Hematopoietic multipotent progenitor cell treated with erythropoietin and hydrocortisone succinate and interleukin-3 and kit ligand, for 4 days (in vitro differentiated cells): ENCODE results near the gene RPL38.

Source experiments
- DNase-seq: peaks from one replicate; pipeline ENCODE4 v3.0.0-alpha.2; 2015

RPL38 gene

DNA sequence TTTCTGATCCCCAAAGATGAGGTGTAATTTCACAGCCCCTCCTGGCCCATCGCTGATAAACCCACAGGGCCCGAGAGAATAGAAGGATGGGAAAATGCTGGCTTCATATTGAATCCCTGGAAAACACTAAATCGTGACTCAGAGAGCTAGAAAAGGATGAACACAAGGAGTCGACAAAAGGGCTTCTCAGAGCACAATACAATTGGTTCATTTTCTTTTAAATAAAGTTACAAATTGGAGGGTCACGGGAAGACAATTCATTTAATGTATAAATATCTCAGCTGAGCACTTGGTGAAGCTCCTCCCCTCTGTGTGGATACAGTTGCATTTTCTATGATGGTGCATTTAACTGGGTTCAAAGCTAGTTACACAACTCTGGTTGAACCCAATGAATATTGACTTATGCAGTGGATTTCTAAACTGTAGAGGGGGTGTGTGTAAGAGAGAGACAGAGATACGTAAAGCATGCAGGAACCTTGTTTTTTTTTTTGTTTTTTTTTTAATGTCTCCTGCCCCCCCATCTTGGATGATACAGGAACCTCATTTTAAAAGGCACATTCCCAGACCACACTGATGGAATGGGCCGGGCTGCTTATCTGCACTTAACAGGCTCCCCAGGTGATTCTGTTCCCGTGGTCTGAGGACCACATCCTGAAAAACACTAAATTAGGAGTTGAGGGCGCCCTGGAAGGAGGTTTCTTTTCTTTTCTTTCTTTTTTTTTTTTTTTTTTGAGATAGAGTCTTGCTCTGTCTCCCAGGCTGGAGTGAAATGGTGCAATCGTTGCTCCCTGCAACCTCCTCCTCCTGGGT is 24.0 kb downstream of the RPL38 start:
- DNase-seq, result no peak

DNA sequence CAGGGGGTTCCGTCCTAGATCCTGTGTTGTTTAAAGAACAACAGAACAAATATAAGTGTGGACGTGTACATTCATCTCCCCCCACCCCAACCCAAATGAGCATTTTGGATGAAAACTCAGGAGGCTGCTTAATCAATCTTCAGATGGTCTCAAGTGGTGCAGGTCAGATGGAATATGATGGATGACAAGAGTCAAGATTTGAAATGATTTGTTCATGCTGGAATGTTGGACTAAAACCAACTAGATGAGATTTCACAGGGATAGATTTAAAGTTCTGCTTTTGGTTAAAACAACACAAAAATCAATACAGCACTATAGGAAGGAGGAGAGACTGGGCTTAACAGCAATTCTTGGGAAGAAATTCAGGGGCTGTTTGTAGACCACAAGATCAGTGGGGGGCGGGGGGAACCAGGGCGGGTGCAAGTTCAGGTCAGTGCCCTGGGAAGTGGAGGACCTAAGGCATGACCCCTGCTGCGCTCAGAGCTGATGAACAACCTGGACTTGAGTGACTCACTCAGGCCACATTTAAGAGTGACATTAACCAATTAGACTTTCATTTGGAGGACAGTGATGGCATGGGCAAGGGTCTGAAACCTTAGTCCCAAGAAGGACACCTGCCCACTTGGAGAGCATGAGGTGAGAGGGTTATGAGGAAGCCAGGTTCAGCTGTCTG is 25.0 kb downstream of the RPL38 start:
- no peak for DNase-seq

DNA sequence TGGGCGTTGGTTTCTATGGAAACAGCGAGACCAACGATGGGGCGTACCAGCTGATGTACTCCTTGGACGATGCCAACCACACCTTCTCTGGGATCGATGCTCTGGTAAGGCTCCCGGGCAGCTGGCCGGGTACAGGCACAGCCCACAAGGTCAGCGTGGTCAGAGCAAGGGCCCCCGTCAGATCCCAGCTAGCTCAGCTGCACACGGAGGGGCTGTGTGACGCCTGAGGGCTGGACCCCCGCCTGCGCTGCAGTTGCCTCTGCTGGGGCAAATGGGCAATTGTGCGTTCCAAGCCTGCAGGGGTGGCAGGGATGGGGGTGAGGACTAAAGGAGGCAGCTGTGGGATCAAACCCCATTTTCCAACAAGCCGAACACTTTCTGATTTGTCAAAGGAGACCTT is 27.4 kb downstream of the RPL38 start:
- no peak for DNase-seq

DNA sequence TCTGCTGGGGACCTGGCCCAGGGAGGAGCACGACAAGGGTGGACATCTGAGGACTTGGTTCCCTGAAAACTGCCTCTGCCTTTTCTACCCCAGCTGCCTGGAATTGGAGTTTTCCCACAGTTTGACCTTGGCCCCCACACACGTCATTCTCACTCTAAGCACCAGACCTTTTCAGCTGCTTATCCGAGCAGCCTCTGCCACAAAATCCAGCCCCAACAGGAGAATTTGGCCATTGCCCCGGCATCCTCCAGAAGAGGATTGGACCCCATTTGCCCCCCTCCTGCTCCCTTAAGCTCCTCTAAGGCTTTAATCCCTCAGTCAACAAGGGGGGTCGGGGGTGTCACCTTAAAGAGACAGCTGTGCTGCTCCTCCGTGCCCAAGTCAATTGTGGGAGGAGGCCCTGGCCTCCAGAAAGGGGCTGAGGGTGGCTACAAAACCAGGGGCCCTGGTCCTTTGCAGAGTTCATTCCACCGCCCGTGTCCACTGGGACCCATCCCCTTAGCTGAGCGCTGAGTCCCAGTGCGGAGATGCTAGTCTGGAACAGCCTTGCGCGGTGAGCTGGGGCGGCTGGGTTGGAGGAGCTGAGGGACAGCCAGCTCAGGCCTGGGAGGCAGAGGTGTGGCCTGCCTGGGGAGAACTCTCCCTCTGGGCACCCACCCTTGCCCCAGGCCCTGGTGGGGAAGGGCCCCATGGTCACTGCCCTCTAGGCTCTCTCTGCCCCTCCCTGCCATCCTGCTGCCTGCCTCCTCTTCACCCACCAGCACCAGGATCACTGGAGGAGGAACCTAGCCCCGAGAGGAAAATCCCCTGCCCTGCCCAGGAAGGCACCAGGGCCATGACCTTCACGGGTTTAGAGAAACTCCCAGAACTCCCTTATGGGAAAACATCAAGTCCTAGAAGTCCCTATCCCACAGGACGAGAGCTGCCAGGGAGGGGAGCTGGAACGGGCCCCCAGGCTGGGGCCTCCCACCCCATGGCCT is 28.7 kb downstream of the RPL38 start:
- no peak for DNase-seq

DNA sequence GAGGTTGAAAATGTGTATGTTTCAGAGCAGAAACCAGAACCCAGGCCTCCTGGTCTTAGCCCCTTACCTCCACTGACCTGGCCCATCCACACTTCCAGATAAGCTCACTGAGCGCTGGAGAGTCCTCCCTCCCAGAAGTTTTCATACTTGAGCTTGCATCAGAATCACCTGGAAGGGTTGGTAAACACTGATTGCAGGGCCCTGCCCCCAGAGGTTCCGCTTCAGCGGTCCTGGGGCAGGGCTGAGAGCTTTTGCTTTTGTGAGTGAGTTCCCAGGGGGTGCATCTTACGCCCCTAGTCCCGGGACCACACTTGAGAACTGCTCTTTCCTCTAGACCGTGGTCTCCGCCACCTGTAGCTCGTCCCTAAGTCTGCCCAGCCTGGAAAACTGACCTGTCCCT is 30.5 kb downstream of the RPL38 start:
- DNase-seq, result no peak

DNA sequence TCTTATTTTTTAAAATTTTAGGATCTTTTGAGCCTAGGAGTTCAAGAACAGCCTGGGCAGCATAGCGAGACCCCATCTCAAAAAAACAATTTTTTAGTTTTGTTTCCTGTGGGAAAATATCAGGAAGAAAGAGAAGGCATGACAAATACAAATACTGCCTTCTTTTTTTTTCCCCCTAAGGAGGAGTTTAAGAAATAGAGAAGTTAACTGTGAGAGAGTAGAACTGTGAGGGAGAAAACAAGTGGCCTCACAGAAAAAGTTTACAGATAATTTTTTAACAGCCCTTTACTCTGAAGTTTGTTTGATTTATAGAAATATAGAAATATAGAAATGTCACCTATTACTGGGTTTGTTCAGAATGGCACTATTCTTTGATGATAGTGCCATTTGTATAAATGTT is 31.0 kb downstream of the RPL38 start:
- peak; percentile 49 for DNase-seq

DNA sequence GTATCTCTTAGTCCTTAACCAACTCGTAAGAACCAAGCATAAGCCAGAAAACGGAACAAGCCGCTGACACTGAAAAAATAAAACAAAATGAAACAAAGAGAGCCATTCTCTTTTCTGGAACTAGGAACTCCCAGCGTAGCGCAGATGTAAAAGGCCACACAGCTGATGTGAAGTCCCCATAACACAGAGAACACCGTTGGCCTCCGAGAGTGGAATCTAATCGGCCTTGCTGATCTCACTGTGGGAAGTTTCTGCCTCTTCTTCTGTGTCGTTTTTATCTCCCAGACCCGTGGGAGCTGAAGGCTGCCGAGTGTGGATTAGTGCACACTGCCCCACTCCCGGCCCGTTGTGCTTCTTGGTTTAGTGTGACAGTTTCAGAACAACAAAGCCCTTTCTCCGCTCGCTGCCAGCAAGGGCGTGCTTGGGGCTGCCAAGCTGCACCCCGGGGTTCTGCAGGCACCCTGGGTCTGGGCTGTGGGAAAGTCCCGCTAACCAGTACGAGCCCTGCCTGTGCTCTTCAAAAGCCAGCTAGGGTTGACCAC is 31.6 kb downstream of the RPL38 start:
- peak; percentile 62 for DNase-seq

DNA sequence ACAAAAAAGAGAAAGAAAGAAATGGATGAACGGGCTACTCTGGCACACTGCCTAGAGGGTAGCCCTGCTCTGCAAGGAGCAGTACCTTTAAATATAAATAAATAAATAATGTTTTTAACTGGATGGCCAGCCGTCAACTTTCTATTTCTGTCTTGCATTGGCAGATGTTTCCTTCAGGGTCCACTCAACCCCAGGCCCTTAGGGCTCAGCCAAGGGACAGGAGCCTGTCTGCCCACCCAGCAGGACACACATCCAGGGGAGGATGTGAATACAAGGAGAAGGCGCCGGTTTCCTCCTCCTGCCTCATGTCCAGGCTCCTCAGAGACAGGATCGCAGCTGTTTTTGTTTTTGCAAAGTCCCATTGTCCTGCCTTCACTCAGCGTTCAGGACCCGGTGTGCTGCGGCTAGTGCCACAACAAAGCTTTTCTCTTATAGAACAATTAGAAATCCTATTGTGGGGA is 32.5 kb downstream of the RPL38 start:
- DNase-seq, result no peak

DNA sequence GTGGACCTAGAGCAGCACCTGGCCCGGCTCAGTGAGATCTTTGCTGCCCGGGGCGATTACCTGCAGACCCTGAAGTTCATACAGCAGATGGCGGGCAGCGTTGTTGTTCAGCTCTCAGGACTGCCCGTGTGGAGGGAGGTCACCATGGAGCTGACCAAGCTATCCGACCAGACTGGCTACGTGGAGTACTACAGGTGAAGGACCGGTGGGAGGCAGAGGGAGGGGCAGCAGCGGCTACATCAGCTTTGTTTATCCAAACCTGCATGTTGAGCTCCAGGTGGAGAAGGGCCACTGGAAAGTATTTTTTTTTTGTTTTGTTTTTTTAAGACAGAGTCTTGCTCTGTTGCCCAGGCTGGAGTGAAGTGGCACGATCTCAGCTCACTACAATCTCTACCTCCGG is 33.8 kb downstream of the RPL38 start:
- no peak for DNase-seq

DNA sequence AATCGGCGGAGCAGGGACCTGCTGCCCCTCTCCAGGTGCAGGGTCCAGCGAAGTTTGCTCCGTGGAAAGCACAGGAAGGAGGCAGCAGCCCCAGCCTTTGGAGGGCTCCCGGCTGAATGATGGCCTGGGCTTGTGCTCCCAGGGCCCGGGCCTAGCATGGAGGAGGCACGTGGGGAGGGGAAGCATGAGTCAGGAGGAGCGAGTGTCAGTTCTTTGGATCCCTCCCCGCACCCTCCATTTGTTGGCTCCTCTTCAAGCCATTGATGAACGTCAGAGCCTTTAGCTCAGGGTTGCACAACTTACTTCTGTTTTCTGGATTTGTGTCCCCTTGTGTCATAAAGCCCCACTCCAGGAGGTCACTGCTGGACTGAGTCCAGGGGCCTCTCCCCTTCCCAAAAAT is 35.7 kb downstream of the RPL38 start:
- DNase-seq, result peak; percentile 29

DNA sequence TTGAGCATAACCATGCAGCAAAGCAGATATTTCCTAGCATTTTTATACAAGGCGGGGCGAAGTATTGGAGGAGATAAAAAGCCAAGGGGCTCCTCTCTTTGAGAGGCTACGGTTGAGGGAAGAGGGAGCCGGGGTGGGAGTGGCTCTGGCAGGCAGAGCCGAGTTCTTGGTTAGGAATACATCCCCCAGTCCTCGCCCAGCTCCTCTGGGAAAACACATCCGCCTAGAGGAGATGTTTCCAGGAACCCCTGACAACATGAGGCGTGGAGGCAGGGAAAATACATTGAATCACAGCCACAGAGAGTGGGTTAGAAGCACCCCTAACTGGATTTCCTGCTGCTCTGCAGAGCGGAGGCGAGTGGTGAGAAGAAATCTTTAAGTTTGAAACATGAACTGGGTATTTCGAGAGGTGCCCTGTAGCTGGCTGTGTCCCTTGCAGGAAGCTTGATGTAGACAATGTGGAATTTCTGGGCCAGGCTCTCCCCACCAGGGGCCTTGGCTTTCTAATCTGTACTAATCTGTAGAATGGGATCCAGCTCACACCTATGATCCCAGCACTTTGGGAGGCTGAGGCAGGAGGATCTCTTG is 37.2 kb downstream of the RPL38 start:
- no peak for DNase-seq

DNA sequence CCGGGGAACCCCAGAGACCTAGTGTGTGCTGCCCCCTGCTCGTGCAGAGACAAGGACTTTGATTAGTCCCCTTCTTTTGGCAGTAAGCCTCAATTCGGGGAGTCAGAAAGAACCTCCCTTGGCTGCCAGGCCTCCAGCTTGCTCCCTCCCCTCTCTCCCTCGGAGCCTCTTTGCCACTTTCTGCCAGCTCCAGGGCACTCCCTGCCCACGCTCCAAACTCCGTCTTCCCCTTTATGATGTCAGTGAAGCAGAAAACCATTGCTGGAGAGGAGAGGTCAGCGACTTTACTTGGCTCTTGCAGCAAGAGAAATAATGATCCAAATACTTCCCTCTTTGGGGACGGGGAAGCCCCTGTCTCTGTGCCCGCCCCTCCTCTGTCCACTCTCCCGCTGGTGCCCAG is 38.0 kb downstream of the RPL38 start:
- DNase-seq, result no peak

DNA sequence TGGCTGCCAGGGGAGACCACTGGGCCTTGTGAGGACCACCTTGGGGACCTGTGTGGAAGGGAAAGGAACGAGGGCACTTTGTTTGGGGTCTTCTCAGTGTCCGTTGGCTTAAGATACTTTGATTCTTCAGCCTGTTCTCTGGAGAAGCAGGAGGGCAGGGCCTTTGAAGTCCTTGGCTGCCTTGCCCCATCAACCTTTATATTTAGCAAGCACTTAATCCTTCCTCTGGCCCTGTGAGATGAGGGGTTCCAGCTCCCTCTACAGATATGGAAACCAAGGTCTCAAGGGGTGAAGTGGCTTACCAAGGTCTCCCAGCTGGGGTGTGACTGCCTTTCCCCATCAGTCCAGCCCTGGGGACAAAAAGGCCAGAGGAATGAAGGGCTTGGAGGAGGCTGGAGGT is 38.4 kb downstream of the RPL38 start:
- DNase-seq, result no peak

DNA sequence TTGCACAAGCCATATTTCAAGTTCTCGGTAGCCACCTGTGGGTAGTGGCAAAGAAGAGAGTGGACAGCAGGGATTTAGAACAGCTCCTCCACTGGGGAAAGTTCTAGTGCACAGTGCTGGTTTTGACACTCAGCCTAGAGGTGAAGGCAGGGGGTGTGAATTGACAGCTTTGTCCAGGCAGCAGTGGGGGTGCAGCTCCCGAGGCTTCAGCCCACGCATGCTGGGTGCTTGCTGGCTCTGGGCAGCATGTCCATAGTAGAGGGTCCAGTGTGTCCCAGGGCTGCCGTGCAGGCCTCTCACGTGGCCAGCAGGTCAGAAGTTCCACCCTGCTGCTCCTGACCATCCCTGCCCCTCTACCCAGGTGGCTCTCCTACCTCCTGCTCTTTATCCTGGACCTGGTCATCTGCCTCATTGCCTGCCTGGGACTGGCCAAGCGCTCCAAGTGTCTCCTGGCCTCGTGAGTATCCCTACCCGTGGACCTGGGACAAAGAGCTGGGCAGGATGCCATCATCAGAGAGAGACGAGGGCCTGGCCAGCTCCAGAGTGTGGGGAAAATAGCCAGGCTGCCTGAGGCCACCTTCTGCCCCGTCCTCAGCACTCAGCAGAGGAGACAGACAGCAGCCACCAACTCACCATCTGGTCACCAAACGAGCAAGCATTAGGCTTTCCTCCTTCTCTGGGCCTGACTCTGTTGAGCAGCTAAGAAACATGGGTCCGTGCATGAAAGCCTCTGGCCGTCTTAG is 39.7 kb downstream of the RPL38 start:
- no peak for DNase-seq

DNA sequence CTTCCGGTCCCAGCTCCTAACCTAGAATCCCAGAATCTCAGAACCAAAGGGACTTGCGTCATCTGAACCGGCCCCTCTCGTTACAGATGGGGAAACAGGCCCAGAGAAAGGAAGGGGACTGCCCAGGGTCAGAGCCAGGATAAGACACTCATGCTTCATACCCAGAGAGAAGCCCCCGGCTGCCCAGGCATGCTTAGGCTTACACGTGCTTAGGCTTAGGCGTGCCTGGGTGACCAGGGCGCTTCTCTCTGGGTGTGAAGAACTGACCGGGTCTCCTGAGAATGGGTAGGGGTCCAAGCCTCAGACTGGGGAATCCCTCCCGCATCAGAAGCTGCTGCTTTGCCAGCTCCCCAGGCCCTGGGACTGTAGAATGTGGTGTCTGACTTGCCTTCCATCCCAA is 40.6 kb downstream of the RPL38 start:
- no peak for DNase-seq

DNA sequence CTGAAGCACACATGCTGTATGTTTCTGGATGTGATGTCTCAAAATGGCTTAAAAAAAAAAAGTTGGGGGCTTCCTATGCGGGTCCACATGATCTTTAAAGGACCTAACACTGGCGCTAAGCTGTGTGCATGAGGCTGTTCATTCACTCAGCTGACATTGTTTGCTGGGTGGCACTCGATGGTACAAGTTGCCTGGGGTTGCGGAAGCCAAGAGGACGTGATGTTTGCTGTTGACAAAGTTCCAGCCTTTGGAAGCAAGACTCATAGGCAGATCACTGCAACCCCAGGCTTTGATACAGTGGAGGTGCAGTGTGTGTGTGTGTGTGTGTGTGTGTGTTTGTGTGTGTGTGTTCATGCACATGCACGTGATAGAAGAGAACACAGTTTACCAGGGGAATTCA is 41.1 kb downstream of the RPL38 start:
- no peak for DNase-seq

DNA sequence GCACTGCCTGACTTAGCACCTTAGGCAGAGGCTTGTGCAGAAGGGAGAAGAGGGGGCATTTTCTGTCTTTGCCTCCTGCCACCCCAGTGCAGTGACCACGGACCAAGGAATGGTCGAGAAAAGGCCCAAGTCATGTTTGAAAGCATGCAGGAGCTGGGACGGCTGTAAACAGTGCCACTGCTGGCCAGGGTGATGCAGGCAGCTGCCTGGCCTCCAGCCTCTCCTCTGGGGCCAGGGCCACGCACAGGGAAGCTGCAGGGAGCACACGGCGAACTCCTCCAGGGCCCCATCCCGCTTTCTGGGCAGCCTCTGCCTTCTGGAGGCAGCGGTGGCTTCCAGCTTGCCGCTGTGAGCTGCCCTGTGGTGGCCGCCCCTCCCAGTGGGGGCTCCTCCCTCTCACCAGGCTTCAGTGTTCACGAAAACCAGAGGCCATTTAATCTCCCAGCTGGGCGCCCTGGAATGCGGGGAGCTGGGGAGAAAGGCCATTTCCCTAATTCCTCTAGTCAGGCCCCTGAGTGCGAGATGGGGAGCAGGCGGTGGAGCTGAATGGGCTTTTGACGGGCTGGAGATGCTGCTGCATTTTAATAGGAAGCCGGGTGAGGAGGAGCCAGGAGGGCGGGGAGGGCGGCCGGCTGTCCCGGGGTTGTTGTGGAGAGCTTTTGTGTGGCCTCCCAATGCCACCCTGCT is 41.8 kb downstream of the RPL38 start:
- DNase-seq, result no peak

DNA sequence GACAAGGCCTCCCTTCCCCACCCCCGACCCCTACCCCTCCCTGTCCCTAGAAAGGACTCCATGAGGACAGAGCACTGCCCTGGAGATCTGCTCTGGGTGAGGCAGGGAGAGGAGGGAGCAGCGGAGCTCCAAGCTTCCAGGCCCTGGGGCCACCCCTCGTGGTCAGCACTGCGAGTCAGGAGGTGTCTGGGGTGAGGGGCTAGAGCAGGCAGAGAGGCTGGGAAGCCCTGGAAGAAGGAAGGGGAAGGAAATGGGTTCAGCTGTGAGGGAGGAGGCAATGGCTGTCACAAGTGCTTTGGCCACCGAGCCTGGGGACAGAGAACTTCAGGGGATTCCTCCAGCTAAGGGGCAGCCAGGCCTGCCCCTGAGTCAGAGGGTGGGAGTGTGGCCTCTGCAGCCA is 42.4 kb downstream of the RPL38 start:
- no peak for DNase-seq

DNA sequence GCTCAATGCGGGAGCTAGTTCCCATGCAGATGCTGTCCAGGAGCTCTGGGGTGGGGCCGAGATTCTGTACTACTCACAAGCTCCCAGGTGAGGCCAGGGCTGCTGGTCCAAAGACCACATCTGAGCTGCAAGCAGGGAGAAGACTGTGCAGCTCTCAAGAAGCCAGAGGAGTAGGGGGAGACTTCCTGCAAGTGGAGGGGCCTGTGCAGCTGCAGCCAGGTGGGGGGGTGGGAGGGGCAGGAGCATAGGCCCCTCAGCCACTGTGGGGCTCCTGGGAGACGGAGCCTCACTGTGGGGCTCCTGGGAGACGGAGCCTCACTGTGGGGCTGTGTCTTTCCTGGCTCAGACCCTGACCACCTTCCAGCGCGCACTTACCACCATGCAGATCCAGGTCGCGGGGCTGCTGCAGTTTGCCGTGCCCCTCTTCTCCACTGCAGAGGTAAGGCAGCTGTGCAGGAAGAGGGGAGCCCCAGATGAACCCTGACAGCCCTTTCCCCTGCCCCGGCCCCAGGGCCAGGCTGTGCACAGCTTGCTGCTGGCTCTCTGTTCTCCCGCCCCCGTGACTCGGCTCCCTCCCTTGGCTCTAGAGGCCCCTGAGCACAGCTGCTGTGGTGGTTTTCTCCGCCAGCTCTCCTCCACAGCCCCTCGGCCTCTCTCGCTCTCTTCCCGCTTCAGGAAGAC is 46.3 kb downstream of the RPL38 start:
- DNase-seq, result no peak

DNA sequence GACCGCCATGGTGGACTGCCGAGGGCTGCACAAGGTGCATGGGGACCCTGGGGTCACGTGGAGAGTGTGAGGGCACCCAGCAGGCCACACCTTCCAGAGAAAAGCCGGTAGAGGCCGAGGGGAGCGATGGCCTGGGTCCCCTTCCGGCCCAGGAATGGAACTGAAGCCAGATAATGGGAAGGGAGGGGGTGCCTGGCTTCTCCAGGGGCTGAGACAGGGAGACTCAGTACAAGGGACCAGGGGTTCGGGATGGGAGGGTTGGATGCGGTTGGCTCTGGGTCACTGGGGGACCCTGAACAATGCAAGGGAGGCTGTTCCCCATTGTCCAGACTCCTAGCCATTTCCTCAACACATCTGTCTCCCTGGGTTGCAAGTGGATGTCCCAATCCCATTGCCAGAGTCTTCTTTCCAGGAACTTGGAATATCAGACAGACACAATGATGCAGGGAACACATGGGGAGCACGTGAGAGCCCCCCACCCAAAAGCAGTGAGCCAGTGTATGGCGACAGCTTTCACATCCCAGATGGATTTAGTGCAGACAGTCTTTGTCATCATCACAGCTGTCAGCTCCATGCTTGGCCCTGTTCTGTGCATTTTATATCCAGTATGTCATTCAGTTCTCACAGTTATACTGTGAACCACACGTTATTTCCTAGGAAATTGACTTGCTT is 47.0 kb downstream of the RPL38 start:
- no peak for DNase-seq
